NCI-H2171 treated with DMSO at 0.1 percent for 48 hours (cell line): ENCODE measurements around the gene MACO1.
"Not testable (repeated sequence)": the region's sequence is repeated elsewhere in the genome, so short reads cannot be mapped to it uniquely, and the experiment has no call there.

Experiments used
- DNase-seq: peaks from one replicate; lab custom pipeline; 2025; lab: John Stamatoyannopoulos, UW

MACO1 gene

DNA sequence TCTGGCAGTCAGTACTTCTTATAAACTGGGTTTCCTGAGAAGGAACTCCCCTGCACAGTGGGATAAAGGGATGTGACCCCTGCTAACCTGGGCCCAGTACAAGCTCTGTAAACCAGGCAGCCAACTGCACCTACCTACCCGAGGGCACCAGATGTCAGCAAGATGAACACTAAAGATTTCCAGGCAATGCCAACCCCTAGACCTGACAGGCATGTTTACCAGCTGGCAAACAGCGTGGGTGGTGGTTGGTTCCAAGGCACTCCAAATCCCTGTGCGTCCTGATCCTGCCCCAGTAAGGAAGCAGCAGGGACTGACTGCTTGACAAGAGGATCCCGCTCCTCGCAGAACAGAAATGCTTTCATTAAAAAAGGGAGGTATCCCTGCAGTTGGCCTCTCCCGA lies 7.5 kb upstream of the MACO1 start:
- peak; percentile 78 for DNase-seq

- no peak for DNase-seq
Observed at GRCh38 chr1:25425098-25426085, 5.3 kb upstream of the MACO1 start.

DNA sequence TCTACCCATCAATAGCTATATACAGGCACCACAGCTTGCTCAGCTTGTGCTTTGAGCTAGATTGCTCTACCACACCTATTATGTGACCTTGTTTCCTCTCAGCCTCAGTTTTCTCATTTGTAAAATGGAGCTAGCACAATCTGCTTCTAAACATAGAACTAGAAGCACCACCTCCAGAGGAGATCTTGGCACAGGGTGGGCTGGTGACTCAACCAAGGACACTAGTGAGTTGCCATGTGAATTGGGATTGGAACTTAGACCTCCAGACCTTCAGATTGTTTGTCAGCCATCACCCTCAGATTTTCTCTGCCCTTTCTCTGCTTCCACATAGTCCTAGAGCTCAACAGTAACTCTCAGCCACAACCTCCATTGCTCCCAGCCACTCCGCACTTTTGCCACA lies 3.0 kb upstream of the MACO1 start:
- DNase-seq, result no peak

DNA sequence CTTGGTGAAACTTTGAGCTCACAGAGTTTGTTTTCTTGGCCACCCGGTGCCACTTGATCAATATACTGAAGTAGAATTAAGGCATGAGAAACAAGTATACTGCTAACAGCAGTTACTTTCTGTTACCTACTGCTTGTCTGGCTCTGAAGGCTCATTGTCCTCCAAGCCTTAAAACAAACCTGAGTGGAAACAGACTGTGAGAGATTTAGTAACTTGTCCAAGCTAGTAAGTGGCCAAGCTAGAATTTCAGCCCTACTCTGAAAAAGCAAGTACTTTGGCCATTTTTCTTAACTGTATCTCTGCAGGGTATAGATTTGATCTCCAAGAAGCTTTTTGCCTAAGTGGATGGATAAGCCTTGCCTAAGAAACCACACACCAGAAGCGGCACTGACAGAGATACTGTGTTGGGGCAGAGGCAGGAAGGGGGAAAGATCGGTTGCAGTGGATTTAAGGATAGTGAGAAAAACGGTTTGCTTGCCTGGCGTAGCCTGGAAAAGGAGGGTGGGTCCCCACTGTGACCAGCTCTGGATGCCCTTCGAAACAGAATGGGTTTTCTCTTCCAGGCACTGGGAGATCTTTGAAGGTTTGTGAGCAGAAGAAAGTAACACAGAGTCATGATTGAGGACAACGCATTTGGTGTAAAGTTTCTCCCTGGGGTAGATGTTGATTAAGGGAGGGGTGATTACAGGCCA lies 2.1 kb upstream of the MACO1 start:
- DNase-seq, result no peak

GRCh38 chr1:25430967-25431881 lies 527 bp downstream of the MACO1 start:
- DNase-seq, result peak; percentile 49

- no peak for DNase-seq
Observed at GRCh38 chr1:25431955-25432719, 1.4 kb downstream of the MACO1 start.

DNA sequence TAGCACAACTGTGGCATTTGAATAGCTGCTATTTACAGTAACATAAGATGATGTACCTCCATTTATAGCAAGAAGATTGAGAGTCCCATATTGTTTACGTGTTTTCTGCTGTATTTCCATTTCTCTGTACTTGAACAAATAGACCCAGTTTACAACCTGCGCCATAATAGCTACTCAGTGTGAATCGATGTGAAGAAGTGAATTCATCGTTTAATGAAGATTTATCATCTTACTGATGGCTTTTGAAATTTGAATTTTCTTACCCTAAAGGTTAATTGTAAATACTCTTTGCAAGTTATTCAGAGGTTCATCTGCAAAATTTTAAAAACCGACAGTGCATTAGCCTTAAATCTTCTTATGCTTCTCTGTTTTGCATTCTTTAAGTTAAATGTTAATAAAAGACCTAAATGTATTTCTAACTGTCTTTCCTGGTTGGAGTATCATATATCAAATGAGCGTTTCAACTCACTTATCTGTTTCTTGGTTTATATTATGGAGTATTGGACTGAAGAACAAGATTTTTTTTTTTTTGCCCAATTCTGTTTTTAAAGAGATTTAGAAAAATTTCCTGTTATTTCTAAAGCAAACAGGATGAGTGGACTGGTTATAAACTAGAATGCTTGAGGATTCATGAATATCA lies 2.2 kb downstream of the MACO1 start:
- DNase-seq, result peak; percentile 9

DNA sequence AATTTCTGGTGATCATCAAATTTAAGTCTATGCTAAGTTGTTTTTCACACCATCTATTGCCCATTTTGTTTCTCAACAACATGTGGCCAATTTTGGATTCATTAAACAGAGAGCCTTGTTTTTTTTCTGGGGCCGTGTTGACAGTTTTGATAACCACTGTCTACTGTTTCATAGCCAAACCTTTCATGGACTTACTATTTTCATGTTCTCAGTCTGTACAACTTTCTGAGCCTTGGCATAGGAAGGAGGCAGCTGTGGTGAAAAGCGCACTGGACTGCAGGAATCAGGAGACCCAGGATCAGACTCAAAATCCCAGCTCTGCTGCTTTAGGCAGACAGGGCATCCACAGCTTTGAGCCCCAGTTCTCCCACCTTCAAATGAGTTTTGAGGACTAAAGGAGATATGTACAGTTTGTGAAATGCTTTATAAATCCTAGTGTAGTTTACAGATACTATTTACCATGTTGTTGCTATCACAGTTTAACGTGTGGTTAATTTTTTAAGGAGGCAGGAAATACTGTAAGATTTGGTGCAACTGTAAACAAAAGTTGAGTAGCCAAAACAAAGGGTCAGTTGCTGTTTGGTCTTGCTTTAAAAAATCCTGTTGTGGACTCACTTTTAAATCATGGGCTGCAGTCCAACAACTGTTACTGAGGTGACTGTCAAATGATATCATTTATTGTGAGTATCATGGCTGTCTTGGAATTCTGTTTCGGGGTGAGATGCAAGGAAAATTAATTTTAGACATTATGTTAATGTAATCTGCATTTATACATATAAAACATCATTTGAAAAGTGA lies 2.9 kb downstream of the MACO1 start:
- DNase-seq, result no peak

GRCh38 chr1:25435397-25436108 lies 4.9 kb downstream of the MACO1 start:
- no peak for DNase-seq

GRCh38 chr1:25437672-25438071 lies 7.0 kb downstream of the MACO1 start:
- DNase-seq, result no peak

DNA sequence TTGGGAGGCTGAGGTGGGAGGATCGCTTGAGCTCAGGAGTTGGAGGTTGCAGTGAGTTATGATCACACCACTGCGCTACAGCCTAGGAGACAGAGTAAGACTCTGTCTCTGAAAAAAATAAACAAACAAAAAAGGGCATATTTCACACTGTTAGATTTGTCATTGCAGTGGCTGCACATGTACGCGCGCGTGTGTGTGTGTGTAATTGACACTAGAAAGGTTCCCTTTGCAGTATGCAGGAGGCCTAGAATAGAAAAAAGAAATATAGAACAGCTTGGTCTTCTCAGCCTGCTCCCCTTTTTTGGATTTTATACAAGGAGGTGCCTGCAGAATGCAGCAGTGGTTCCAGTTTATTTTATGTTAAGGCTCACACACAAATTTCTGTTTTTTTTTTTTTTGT lies 8.6 kb downstream of the MACO1 start:
- no peak for DNase-seq

- DNase-seq, result no peak
Observed at GRCh38 chr1:25442178-25442577, 11.5 kb downstream of the MACO1 start.

DNA sequence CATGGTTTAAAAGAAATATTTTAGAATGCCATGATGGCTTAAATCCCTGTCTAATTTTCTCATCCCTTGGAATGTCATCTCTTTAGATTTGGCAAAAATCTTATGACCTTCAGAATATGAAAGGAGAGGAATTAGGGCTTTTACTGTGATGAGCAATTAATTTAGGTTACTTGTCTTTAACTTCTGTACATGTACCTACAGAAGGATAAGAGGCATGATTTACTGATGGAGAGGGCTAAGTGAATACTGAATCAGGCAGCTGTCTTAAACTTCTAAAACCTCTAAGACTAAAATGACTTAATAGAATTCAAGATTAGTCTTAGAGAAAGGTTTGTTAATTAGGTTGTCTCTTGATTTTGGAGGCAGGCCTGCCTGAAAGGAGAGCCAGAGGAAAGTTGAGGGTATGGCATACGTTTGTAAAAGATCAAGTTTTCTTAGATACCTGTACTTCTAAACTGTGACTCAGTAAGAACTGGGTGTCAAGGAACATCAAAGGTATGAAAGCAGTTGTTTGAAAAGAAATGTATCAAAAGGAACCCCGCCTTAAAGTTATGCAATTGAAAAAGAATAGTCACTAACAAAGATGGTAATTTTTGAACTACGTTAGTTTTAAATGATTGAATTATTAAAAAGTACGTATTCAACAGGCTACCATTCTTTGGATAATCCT lies 12.5 kb downstream of the MACO1 start:
- DNase-seq, result no peak

DNA sequence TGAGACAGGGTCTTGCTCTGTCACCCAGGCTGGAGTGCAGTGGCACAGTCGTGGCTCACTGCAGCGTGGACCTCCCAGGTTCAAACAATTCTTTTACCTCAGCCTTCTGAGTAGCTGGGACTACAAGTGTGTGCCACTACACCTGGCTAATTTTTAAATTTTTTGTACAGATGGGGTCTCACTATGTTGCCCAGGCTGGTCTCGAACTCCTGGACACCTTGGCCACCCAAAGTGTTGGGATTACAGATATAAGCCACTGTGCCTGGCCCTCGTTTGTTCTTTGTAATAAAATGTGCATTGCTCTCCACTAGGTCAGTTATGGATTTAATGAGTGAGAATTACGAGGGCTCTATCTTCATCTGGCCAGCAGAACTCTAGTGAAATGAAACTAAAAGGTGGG lies 13.9 kb downstream of the MACO1 start:
- not testable (repeated sequence) for DNase-seq

DNA sequence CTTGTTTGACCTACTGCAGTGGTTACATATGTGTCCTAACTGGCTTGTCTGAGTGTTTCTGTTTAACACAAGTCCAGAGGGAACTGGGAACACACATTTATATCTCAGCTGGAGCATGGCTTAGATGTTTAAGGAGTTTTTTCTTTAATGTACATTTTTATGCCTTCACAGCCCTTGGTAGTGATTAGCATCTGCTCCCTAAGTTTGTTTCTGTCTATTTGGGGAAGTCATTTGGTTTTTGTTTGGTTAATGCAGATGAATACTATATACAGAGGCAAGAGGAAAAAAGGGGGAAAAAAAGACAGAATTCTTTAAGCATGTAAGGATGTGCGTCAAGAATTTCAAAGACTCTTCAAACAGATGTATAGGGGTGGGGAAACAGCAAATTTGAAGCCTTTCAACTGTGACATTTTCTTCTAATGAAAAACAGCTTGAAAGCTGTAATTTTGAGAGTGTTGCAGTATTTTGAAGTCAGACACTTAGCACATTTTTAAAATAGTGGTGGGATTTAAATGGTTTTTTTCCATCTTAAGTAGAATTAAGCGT lies 15.4 kb downstream of the MACO1 start:
- no peak for DNase-seq

DNA sequence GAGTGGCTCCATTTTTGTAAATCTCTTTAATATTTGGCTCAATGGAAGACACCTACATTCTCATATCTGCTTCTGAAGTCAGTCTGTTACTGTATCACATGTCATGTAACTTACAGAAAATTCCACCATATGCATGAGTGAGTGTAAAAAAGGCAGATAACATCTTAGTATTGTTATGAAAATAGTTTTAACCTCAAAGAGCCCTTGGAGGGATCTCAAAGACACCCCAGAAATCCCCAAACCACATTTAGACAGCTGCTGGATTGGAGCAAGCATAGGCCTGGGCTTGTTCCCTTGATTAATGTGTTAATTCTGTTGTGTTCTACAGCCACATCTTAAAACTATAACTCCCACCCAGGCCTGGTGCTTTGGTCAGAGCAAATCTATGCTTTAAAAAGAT lies 16.9 kb downstream of the MACO1 start:
- no peak for DNase-seq

GRCh38 chr1:25450891-25451290 lies 20.2 kb downstream of the MACO1 start:
- DNase-seq, result no peak

- no peak for DNase-seq
Observed at GRCh38 chr1:25451908-25452307, 21.2 kb downstream of the MACO1 start.

- DNase-seq, result no peak
Observed at GRCh38 chr1:25456502-25456901, 25.8 kb downstream of the MACO1 start.
